ENCODE data around the gene DTX2. TPM values are rescaled to one million over a fixed set of nuclear protein-coding genes. Genes with fewer than 3 reads are reported as not detected.
A peak's percentile ranks its signal among the peaks of the same experiment; 100 is the strongest.
"Not testable (repeated sequence)": the region's sequence is repeated elsewhere in the genome, so short reads cannot be mapped to it uniquely, and the experiment has no call there.

Gene DTX2
- total and polyA plus RNA-seq, 2 donors (not counting 1 experiment from before 2014, with no cell fraction given) = 36.4 to 66.9 TPM

- H3K9me3 ChIP-seq (ENCODE audit: control extremely low read depth in 1 of 3, control insufficient read depth in 2 of 3, insufficient read depth in 1 of 3, low read length in 2 of 3); H2AFZ ChIP-seq (ENCODE audit: insufficient read depth, low read depth, low read length, poor library complexity, severe bottlenecking); H3K9ac ChIP-seq (ENCODE audit: low read length); H3K4me3 ChIP-seq (ENCODE audit: control extremely low read depth in 1 of 5, extremely low read depth in 1 of 5, insufficient read depth in 1 of 5, low read depth in 2 of 5, low read length in 4 of 5); H4K20me1 ChIP-seq (ENCODE audit: control insufficient read depth, insufficient read depth, low read length, poor library complexity, severe bottlenecking); POLR2A ChIA-PET; H3K4me3 Mint-ChIP-seq; H3K4me2 ChIP-seq (replicated peaks; ENCODE audit: low read depth, low read length, poor library complexity, severe bottlenecking); H3K27ac ChIP-seq (ENCODE audit: low read length in 2 of 2); H3K4me1 Mint-ChIP-seq; H3K9me3 Mint-ChIP-seq (ENCODE audit: insufficient read depth); intact Hi-C loops (cut with micrococcal nuclease); H3K79me2 ChIP-seq (ENCODE audit: control insufficient read depth, insufficient read depth, low read length); H3K27me3 Mint-ChIP-seq; H3K4me1 ChIP-seq (ENCODE audit: control insufficient read depth in 2 of 2, insufficient read depth in 2 of 2, low read length in 2 of 2); H3K36me3 ChIP-seq (replicated peaks in 1 of 2; ENCODE audit: control extremely low read depth in 1 of 2, control insufficient read depth in 1 of 2, extremely low read depth in 1 of 2, insufficient read depth in 2 of 2, low read length in 1 of 2); H3K27me3 ChIP-seq (replicated peaks in 1 of 4; ENCODE audit: control extremely low read depth in 1 of 4, control insufficient read depth in 3 of 4, insufficient read depth in 4 of 4, low read length in 3 of 4): not testable (repeated sequence)
- peak; percentile 61 for DNase-seq
- WGBS (ENCODE audit: insufficient coverage) = no CpG with 5 or more reads among the region's 2 CpGs
- ATAC-seq (ENCODE audit: low read depth) = peak; percentile 65
- TF ChIP-seq CTCF (IDR thresholded peaks at IDR 0.05) = peak; percentile 58
- peak overlapping the region; percentile 43 for H3K27ac Mint-ChIP-seq
- CTCF ChIA-PET = interaction anchor here (0.7 kb wide), 1 partner anchor 876 kb away, joined by 4 read pairs; no protein-coding TSS in a partner anchor
Measured at GRCh38 chr7:76437873-76438272, 23.6 kb upstream of the DTX2 start.

- H3K4me2 ChIP-seq (replicated peaks; ENCODE audit: low read depth, low read length, poor library complexity, severe bottlenecking); H3K27ac ChIP-seq (ENCODE audit: low read length in 2 of 2); H3K4me3 ChIP-seq (ENCODE audit: control extremely low read depth in 1 of 5, extremely low read depth in 1 of 5, insufficient read depth in 1 of 5, low read depth in 2 of 5, low read length in 4 of 5); H3K9ac ChIP-seq (ENCODE audit: low read length); H3K9me3 Mint-ChIP-seq (ENCODE audit: insufficient read depth); DNase-seq; H3K79me2 ChIP-seq (ENCODE audit: control insufficient read depth, insufficient read depth, low read length); ATAC-seq (ENCODE audit: low read depth); H3K4me1 Mint-ChIP-seq; intact Hi-C loops (cut with micrococcal nuclease); H3K27me3 Mint-ChIP-seq; H2AFZ ChIP-seq (ENCODE audit: insufficient read depth, low read depth, low read length, poor library complexity, severe bottlenecking); H3K4me3 Mint-ChIP-seq; H3K27me3 ChIP-seq (replicated peaks in 1 of 4; ENCODE audit: control extremely low read depth in 1 of 4, control insufficient read depth in 3 of 4, insufficient read depth in 4 of 4, low read length in 3 of 4); POLR2A ChIA-PET; H4K20me1 ChIP-seq (ENCODE audit: control insufficient read depth, insufficient read depth, low read length, poor library complexity, severe bottlenecking); CTCF ChIA-PET; H3K27ac Mint-ChIP-seq; H3K4me1 ChIP-seq (ENCODE audit: control insufficient read depth in 2 of 2, insufficient read depth in 2 of 2, low read length in 2 of 2); H3K9me3 ChIP-seq (ENCODE audit: control extremely low read depth in 1 of 3, control insufficient read depth in 2 of 3, insufficient read depth in 1 of 3, low read length in 2 of 3); H3K36me3 ChIP-seq (replicated peaks in 1 of 2; ENCODE audit: control extremely low read depth in 1 of 2, control insufficient read depth in 1 of 2, extremely low read depth in 1 of 2, insufficient read depth in 2 of 2, low read length in 1 of 2): not testable (repeated sequence)
- whole genome bisulfite sequencing (ENCODE audit: insufficient coverage) = no CpG with 5 or more reads among the region's 7 CpGs
Measured at GRCh38 chr7:76439120-76439888, 22.2 kb upstream of the DTX2 start.

- H3K4me3 ChIP-seq (ENCODE audit: control extremely low read depth in 1 of 5, extremely low read depth in 1 of 5, insufficient read depth in 1 of 5, low read depth in 2 of 5, low read length in 4 of 5); H3K79me2 ChIP-seq (ENCODE audit: control insufficient read depth, insufficient read depth, low read length); H3K36me3 ChIP-seq (replicated peaks in 1 of 2; ENCODE audit: control extremely low read depth in 1 of 2, control insufficient read depth in 1 of 2, extremely low read depth in 1 of 2, insufficient read depth in 2 of 2, low read length in 1 of 2); intact Hi-C loops (cut with micrococcal nuclease); POLR2A ChIA-PET; ATAC-seq (ENCODE audit: low read depth); H3K27ac ChIP-seq (ENCODE audit: low read length in 2 of 2); H4K20me1 ChIP-seq (ENCODE audit: control insufficient read depth, insufficient read depth, low read length, poor library complexity, severe bottlenecking); H3K9ac ChIP-seq (ENCODE audit: low read length); H3K4me1 ChIP-seq (ENCODE audit: control insufficient read depth in 2 of 2, insufficient read depth in 2 of 2, low read length in 2 of 2); H2AFZ ChIP-seq (ENCODE audit: insufficient read depth, low read depth, low read length, poor library complexity, severe bottlenecking); H3K4me1 Mint-ChIP-seq; H3K4me2 ChIP-seq (replicated peaks; ENCODE audit: low read depth, low read length, poor library complexity, severe bottlenecking); H3K9me3 ChIP-seq (ENCODE audit: control extremely low read depth in 1 of 3, control insufficient read depth in 2 of 3, insufficient read depth in 1 of 3, low read length in 2 of 3); CTCF ChIA-PET; H3K9me3 Mint-ChIP-seq (ENCODE audit: insufficient read depth); H3K27me3 Mint-ChIP-seq; H3K4me3 Mint-ChIP-seq; H3K27ac Mint-ChIP-seq; H3K27me3 ChIP-seq (replicated peaks in 1 of 4; ENCODE audit: control extremely low read depth in 1 of 4, control insufficient read depth in 3 of 4, insufficient read depth in 4 of 4, low read length in 3 of 4); DNase-seq: not testable (repeated sequence)
- WGBS (ENCODE audit: insufficient coverage) = 100% methylated on average over 3 of the region's 4 CpGs
Measured at GRCh38 chr7:76440404-76440803, 21.1 kb upstream of the DTX2 start.

Measured in B cell (primary cell).